K562 (cell line): ENCODE data around the gene DDR2. TPM values are rescaled to one million over a fixed set of nuclear protein-coding genes. Genes with fewer than 3 reads are reported as not detected.
A peak's percentile ranks its signal among the peaks of the same experiment; 100 is the strongest.

ENCODE experiments used
- ATAC-seq: fragments of 200-7000 bp; cut with Tn5 transposase; 3 replicates; pipeline ENCODE4 v1.9.1; 2020; ENCODE audit warnings: moderate library complexity
- BruUV-seq: library from RNA; stranded (reverse); fragments of 400-500 nt; replicated peaks from 2 replicates; lab custom pipeline; 2021; lab: Mats Ljungman, UMichigan
- CTCF ChIA-PET: fragments of 300-600 bp; formaldehyde crosslinking; extraction: SDS; loops from one replicate; lab custom pipeline; 2021; ENCODE audit warnings: low intra/inter-chr PET ratio; lab: Yijun Ruan, JAX
- POLR2A ChIA-PET: fragments of 300-600, 350-650 bp; sonication (Branson Sonifier 250); formaldehyde crosslinking; extraction: SDS; loops from one replicate; lab custom pipeline; 2021; ENCODE audit warnings: antibody characterized with exemption, inconsistent platforms; lab: Yijun Ruan, JAX
- DNase-seq, 4 experiments: peaks; one replicate each; pipeline versions ENCODE4 v3.0.0 to v3.0.0-alpha.2; 2011 to 2018; ENCODE audit warnings: low spot score in 3 of 4, mixed read lengths in 3 of 4; ENCODE audit errors: extremely low read depth in 1 of 4
- FAIRE-seq: peaks from 2 replicates; lab custom pipeline; 2011; peaks lifted over from hg19 to GRCh38; lab: Jason Lieb, UNC
- H2AFZ ChIP-seq: 2 replicates; pipeline ENCODE4 v1.6.0; 2011; ENCODE audit warnings: low read depth, low read length, control low read depth, inconsistent platforms
- H3K27ac ChIP-seq: fragments of 200-600 bp; 3 replicates; pipeline ENCODE4 v1.8.0; 2011; ENCODE audit warnings: low read depth, mild to moderate bottlenecking, control low read depth, inconsistent platforms, low read length, moderate library complexity, mixed read lengths; ENCODE audit errors: extremely low read depth
- H3K27me3 ChIP-seq, 2 experiments: fragments of 300-600 bp in 1 of 2; 2 replicates in 1 of 2; 3 replicates in 1 of 2; pipeline versions ENCODE4 v1.6.0 to v1.8.0; 2011; ENCODE audit warnings: inconsistent platforms in 2 of 2, low read length in 2 of 2, mild to moderate bottlenecking in 1 of 2, mixed read lengths in 1 of 2, moderate library complexity in 1 of 2; ENCODE audit not compliant: control insufficient read depth in 2 of 2, insufficient read depth in 2 of 2
- H3K36me3 ChIP-seq: fragments of 300-600 bp; 3 replicates; pipeline ENCODE4 v1.8.0; 2011; ENCODE audit warnings: mild to moderate bottlenecking, low read length, inconsistent platforms; ENCODE audit not compliant: control insufficient read depth, insufficient read depth
- H3K4me1 ChIP-seq, 2 experiments: fragments of 200-600 bp in 1 of 2; replicated peaks in 1 of 2; 2 replicates in 1 of 2; 3 replicates in 1 of 2; pipeline versions ENCODE4 v1.5.1 to v1.8.0; 2011; ENCODE audit warnings: inconsistent platforms in 2 of 2, low read length in 2 of 2, mild to moderate bottlenecking in 1 of 2, mixed read lengths in 1 of 2, moderate library complexity in 1 of 2; ENCODE audit not compliant: control insufficient read depth in 2 of 2, insufficient read depth in 2 of 2
- H3K4me2 ChIP-seq: 2 replicates; pipeline ENCODE4 v1.6.1; 2011; ENCODE audit warnings: low read length, control low read depth, inconsistent platforms, mixed read lengths; ENCODE audit not compliant: insufficient read depth
- H3K4me3 ChIP-seq: fragments of 200-600 bp; sonication (generic), shearing (Covaris generic); 2 replicates; pipeline ENCODE4 v1.5.1; 2016; ENCODE audit warnings: control low read depth, inconsistent platforms
- H3K79me2 ChIP-seq: fragments of 200-600 bp; 3 replicates; pipeline ENCODE4 v1.8.0; 2011; ENCODE audit warnings: low read length, inconsistent platforms; ENCODE audit not compliant: control insufficient read depth, insufficient read depth
- H3K9ac ChIP-seq, 2 experiments: 2 replicates each; pipeline versions ENCODE4 v1.6.0 to v1.6.1; 2011; ENCODE audit warnings: low read depth in 2 of 2, low read length in 2 of 2, control low read depth in 1 of 2, inconsistent platforms in 1 of 2, mild to moderate bottlenecking in 1 of 2, mixed read lengths in 1 of 2; ENCODE audit not compliant: insufficient read depth in 1 of 2
- H3K9me1 ChIP-seq: one replicate; pipeline ENCODE4 v1.6.0; 2011; ENCODE audit warnings: inconsistent platforms, mild to moderate bottlenecking, low read length, moderate library complexity; ENCODE audit not compliant: control insufficient read depth, insufficient read depth
- H3K9me3 ChIP-seq: replicated peaks from 2 replicates; pipeline ENCODE4 v1.5.1; 2011; ENCODE audit warnings: low read depth, low read length, inconsistent platforms; ENCODE audit not compliant: control insufficient read depth, insufficient read depth
- H4K20me1 ChIP-seq: replicated peaks from 2 replicates; pipeline ENCODE4 v1.6.1; 2011; ENCODE audit warnings: low read length, inconsistent platforms, mixed read lengths; ENCODE audit not compliant: control insufficient read depth, insufficient read depth
- HBP1 ChIP-seq: fragments of 450-650 bp; formaldehyde crosslinking; IDR thresholded peaks from 2 replicates; pipeline ENCODE4 v1.4.0; 2022; ENCODE audit warnings: missing genetic modification characterization
- HMBOX1 ChIP-seq: sonication (generic); IDR thresholded peaks from 2 replicates; pipeline ENCODE4 v1.6.1; 2016
- ZNF24 ChIP-seq: fragments of 450-650 bp; IDR thresholded peaks from 2 replicates; pipeline ENCODE4 v1.6.1; 2016
- WGBS: fragments of 100-300 bp; shearing (Covaris generic); methylation state at CpG from one replicate; pipeline ENCODE4 v1.1.6; 2016; ENCODE audit warnings: low coverage, mixed read lengths; ENCODE audit not compliant: insufficient coverage; ENCODE audit errors: missing lambda C conversion rate; 5-methylcytosine and 5-hydroxymethylcytosine counted together
- in situ Hi-C: fragments of 300-500 bp; cut with MboI; formaldehyde crosslinking; loops from 4 replicates; pipeline ENCODE4 v1.15.0; 2018; ENCODE audit warnings: inconsistent platforms, mixed read lengths
- intact Hi-C: fragments of 100-400 bp; cut with micrococcal nuclease; formaldehyde crosslinking; loops from 2 replicates; pipeline ENCODE4 v1.14.2; 2022
- polyA plus RNA-seq, 8 experiments: library from polyadenylated mRNA; depleted of rRNA in 4 of 8; stranded (reverse) in 5 of 8; unstranded in 3 of 8; fragments of >200 nt; fragmentation: Nextera tagmentation in 2 of 8; fragmentation: Illumina TruSeq in 1 of 8; extraction: Ambion mirVana in 2 of 8; extraction: Trizol in 1 of 8; gene quantifications; 2 replicates each; pipeline versions ENCODE4 v1.2.1 to v1.2.3, GENCODE V29; 2011 to 2014; ENCODE audit warnings: inconsistent platforms in 1 of 8, missing spikeins in 1 of 8
- total RNA-seq, 7 experiments: library from RNA; depleted of rRNA in 6 of 7; stranded (reverse); fragments of >200 nt in 6 of 7; fragmentation: Illumina TruSeq in 2 of 7; extraction: Trizol in 2 of 7; gene quantifications; 2 replicates each; pipeline versions ENCODE4 v1.2.1 to v1.2.3, GENCODE V29; 2011 to 2021; ENCODE audit warnings: low replicate concordance in 1 of 7
- TF ChIP-seq, protein P1 (sequence below): sonication (generic); formaldehyde crosslinking; IDR thresholded peaks from 2 replicates; pipeline ENCODE4 v1.9.0; 2022; ENCODE audit warnings: mild to moderate bottlenecking, missing genetic modification reagents

Gene DDR2
- total and polyA plus RNA-seq, 9 of the 15 experiments (the other 6 are each of a cell fraction or from before 2014, with no cell fraction given): 0.36 to 2.0 (median 1.1) TPM

- H3K36me3 ChIP-seq: no peaks in the 10 kb centered on the region
- no peaks in the 10 kb centered on the region for H3K79me2 ChIP-seq
- no peak for TF ChIP-seq HBP1 (CRISPR knock-in tag)
- 0 out of 2 replicates have a peak, but pooled peaks have one; percentile 55 for TF ChIP-seq ZNF24
- TF ChIP-seq HMBOX1: 0 out of 2 replicates have a peak, but pooled peaks have one; percentile 22
- TF ChIP-seq, protein P1, sequence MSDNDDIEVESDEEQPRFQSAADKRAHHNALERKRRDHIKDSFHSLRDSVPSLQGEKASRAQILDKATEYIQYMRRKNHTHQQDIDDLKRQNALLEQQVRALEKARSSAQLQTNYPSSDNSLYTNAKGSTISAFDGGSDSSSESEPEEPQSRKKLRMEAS (CRISPR knock-in tag): no peak
- H3K9me1 ChIP-seq: no peaks in the 10 kb centered on the region
- ChIA-PET POLR2A (no interaction called here), CTCF (interaction anchor here (0.7 kb wide), 1 partner anchor 262 kb away, joined by 4 read pairs; no protein-coding TSS in a partner anchor)
- H3K9ac ChIP-seq: no peak overlapping the region
- intact Hi-C loops (no loop called here), in situ Hi-C loops (no loop called here)
- H3K4me2 ChIP-seq: no peak overlapping the region
- H3K27ac ChIP-seq: no peak overlapping the region
- WGBS: 10% methylated on average over 5 of the region's 5 CpGs
- H2AFZ ChIP-seq: no peak overlapping the region
- peak; percentile 51 for FAIRE-seq
- H4K20me1 ChIP-seq: no peaks in the 10 kb centered on the region
- DNase-seq: no peak
- BruUV-seq: no TSS peak
- peaks cover 0 to 3% of the 10 kb centered on the region in 2 experiments; a peak in 3 of 5 replicates for H3K4me1 ChIP-seq
- no peak overlapping the region for H3K4me3 ChIP-seq
- H3K27me3 ChIP-seq: no peaks in the 10 kb centered on the region; a peak in 1 of 5 replicates
- no peaks in the 10 kb centered on the region for H3K9me3 ChIP-seq
- no peak for ATAC-seq
Measured at GRCh38 chr1:162666006-162666645, 33.9 kb downstream of the DDR2 start.
